ENCODE data around the gene MYG1. TPM values are rescaled to one million over a fixed set of nuclear protein-coding genes. Genes with fewer than 3 reads are reported as not detected.

The MYG1 gene
- polyA plus RNA-seq, 1 of the 3 experiments (the other 2 are of a cell fraction) = 101 TPM

- TF ChIP-seq ZBTB33 (IDR thresholded peaks at IDR 0.05; ENCODE audit: borderline replicate concordance, low read depth) (no peak), TCF12 (IDR thresholded peaks at IDR 0.05) (no peak), FOXM1 (IDR thresholded peaks at IDR 0.05; ENCODE audit: low read depth) (no peak), MAX (IDR thresholded peaks at IDR 0.05; ENCODE audit: low read depth) (no peak), JUND (IDR thresholded peaks at IDR 0.05) (no peak), REST (IDR thresholded peaks at IDR 0.05; ENCODE audit: low read depth, low read length) (no peak)
Measured at GRCh38 chr12:53258541-53259539, 40.7 kb upstream of the MYG1 start (continued).

- 80% methylated on average over 5 of the region's 6 CpGs for WGBS (ENCODE audit: low lambda C conversion rate)
- no peak overlapping the region for H3K9ac ChIP-seq
- ChIA-PET POLR2A (no interaction called here), CTCF (interaction anchor here (2.4 to 14.0 kb wide), 2 partner anchors 8 to 47 kb away, joined by 9 to 223 read pairs; a partner anchor contains a TSS)
- no peaks in the 10 kb centered on the region for H3K9me3 ChIP-seq
- H3K27me3 ChIP-seq (ENCODE audit: insufficient read depth) = no peaks in the 10 kb centered on the region
- H3F3A ChIP-seq (replicated peaks; ENCODE audit: insufficient read depth) = no peaks in the 10 kb centered on the region
- no peak overlapping the region for H2AFZ ChIP-seq (ENCODE audit: low read depth)
- no peak for DNase-seq
- H3K9me2 ChIP-seq = no peaks in the 10 kb centered on the region
- H3K4me2 ChIP-seq = no peak overlapping the region
- no peaks in the 10 kb centered on the region for H3K36me3 ChIP-seq (replicated peaks in 1 of 2; ENCODE audit: control insufficient read depth in 1 of 2, insufficient read depth in 2 of 2, low read length in 1 of 2)
- H3K79me2 ChIP-seq (ENCODE audit: insufficient read depth) = peaks cover 4% of the 10 kb centered on the region; the same call in 1 of the 2 replicates
- H3K4me3 ChIP-seq (ENCODE audit: low read depth in 2 of 2, low read length in 1 of 2) = no peak overlapping the region
- H3K27ac ChIP-seq (ENCODE audit: low read depth in 2 of 2, low read length in 1 of 2) = no peak overlapping the region
- no peaks in the 10 kb centered on the region for H4K20me1 ChIP-seq (ENCODE audit: insufficient read depth)
- no peak for TF ChIP-seq CHD2 (IDR thresholded peaks at IDR 0.05; ENCODE audit: low read length, partially characterized antibody)
- no peak for TF ChIP-seq MXI1 (IDR thresholded peaks at IDR 0.05; ENCODE audit: low read depth, low read length)
- no peak for TF ChIP-seq FOXJ3 (CRISPR knock-in tag; IDR thresholded peaks at IDR 0.05)
- no peak for TF ChIP-seq TAF1 (IDR thresholded peaks at IDR 0.05; ENCODE audit: borderline replicate concordance, low read depth, low read length)
- no peak for TF ChIP-seq POLR2AphosphoS5 (IDR thresholded peaks at IDR 0.05; ENCODE audit: low read depth, low read length)
- no peak for TF ChIP-seq ZBTB33 (IDR thresholded peaks at IDR 0.05; ENCODE audit: borderline replicate concordance, low read depth)
- no peaks in the 10 kb centered on the region for H3K4me1 ChIP-seq (ENCODE audit: control insufficient read depth in 1 of 2, insufficient read depth in 2 of 2, low read depth in 1 of 2, low read length in 1 of 2)
Measured at GRCh38 chr12:53259891-53260290, 39.6 kb upstream of the MYG1 start.
